ENCODE measurements around the gene SUSD4. TPM values are rescaled to one million over a fixed set of nuclear protein-coding genes. Genes with fewer than 3 reads are reported as not detected.

SUSD4 gene
- total and polyA plus RNA-seq, 8 donors = 2.0 to 29.2 (median 25.0) TPM

DNA sequence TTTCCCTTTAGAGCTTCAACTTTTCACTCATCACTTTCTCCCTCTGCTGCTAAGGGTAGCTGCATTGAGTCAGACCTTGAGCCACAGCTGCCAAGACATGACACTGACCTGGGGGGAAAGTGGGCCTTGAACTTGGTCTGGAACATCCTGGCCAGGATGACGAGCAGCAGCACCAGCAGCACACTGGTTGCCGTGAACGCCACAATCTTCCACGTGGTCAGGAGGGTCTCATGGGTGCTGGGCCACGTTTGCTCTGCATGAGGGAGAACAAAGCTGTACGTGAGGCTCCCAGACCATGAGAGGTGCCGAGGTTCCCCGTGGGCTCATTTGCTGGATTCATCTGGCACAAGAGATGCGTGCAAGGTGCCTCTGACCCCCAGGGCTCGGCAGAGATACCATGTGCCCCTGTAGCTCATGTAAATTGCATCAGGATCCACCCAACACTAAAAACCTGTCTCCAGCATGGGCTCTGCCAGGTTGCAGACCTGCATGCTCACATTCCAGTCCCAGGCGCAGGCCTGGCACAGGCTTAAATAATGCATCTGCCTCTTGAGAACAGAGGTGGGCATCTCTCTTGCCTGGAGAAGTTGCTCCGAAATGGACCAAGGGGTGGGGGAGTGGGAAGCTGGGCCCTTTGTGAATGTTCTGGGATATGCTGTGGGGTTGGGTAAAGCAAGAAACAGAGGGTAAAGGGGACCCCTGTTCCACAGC is 136.3 kb downstream of the SUSD4 start:
- Histone ChIP-seq H3K4me3 (no peak overlapping the region), H3K36me3 (no peaks in the 10 kb centered on the region), H3K27ac (no peak overlapping the region), H3K4me1 (no peaks in the 10 kb centered on the region), H3K9me3 (no peaks in the 10 kb centered on the region), H3K27me3 (no peaks in the 10 kb centered on the region)
- ATAC-seq (no peak), DNase-seq (no peak)
- intact Hi-C loops (cut with DNase I) = no loop called here
- TF ChIP-seq, protein P1, sequence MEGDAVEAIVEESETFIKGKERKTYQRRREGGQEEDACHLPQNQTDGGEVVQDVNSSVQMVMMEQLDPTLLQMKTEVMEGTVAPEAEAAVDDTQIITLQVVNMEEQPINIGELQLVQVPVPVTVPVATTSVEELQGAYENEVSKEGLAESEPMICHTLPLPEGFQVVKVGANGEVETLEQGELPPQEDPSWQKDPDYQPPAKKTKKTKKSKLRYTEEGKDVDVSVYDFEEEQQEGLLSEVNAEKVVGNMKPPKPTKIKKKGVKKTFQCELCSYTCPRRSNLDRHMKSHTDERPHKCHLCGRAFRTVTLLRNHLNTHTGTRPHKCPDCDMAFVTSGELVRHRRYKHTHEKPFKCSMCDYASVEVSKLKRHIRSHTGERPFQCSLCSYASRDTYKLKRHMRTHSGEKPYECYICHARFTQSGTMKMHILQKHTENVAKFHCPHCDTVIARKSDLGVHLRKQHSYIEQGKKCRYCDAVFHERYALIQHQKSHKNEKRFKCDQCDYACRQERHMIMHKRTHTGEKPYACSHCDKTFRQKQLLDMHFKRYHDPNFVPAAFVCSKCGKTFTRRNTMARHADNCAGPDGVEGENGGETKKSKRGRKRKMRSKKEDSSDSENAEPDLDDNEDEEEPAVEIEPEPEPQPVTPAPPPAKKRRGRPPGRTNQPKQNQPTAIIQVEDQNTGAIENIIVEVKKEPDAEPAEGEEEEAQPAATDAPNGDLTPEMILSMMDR (IDR thresholded peaks at IDR 0.05) = no peak

DNA sequence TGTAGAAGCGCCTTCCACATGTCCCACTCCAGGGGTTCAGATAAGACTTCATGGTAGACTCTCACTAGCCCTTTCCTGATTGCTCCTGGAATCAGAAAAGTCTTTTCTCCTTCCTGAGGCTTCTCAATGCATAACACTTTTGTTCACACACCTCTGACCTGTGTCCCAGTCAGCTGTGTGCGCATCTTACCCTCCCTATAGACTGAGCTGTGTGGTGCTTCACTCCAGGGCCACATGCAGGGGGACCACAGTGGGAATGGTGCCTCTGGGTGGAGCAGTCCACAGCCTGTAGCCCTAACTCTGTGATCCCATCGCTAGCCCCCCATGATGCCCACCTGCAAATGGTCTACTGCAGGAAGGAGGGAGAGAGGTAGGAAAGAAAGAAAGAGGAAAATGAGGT is 136.9 kb downstream of the SUSD4 start:
- TF ChIP-seq, protein P1 (IDR thresholded peaks at IDR 0.05) = no peak
- Histone ChIP-seq H3K36me3 (no peaks in the 10 kb centered on the region), H3K4me1 (no peaks in the 10 kb centered on the region), H3K27me3 (no peaks in the 10 kb centered on the region), H3K9me3 (no peaks in the 10 kb centered on the region), H3K4me3 (no peak overlapping the region), H3K27ac (no peak overlapping the region)
- DNase-seq (no peak), ATAC-seq (no peak)
- intact Hi-C loops (cut with DNase I) = no loop called here

DNA sequence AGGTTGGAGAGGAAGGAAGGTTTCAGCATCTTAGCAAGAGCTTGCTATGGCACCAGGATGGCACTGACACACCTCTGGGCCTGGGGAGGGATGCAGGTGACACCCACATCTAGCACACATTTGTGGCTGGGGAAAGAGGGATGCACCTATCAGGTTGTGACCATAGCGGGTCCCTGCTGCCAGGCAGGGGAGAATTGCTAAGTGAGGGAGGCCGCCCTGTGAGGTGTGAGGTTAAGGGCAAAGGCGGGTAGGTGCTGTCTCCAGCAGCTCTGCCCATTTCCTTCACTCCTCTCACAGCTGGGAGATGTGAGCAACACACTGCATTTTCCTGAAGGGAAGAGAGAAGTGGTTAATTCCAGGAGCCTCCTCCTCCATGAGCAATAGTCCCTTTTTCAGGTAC is 137.7 kb downstream of the SUSD4 start:
- intact Hi-C loops (cut with DNase I) = no loop called here
- H3K4me3 ChIP-seq = no peak overlapping the region
- no peak for DNase-seq
- H3K36me3 ChIP-seq = no peaks in the 10 kb centered on the region
- H3K9me3 ChIP-seq = no peaks in the 10 kb centered on the region
- no peaks in the 10 kb centered on the region for H3K4me1 ChIP-seq
- H3K27ac ChIP-seq = no peak overlapping the region
- H3K27me3 ChIP-seq = no peaks in the 10 kb centered on the region
- ATAC-seq = no peak
- TF ChIP-seq, protein P1 (IDR thresholded peaks at IDR 0.05) = no peak

DNA sequence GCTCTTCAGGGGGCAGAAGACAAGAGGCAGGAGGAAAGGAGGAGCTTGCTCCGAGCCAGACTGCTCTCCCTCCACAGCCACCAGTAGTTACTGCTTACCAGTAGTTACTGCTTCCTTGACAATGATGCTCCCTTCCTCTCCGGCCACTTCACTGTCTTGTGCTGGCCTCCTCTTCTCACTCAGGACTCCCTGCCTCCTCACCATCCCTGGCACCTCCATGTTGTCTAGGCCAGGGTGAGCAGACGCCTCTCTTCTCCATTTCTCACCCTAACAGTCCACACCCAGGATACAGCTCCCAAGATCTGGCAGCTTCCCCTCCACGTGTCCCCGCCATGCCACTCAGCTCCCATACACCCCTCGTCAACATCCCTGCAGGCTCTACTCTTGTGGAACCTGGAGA is 138.5 kb downstream of the SUSD4 start:
- H3K36me3 ChIP-seq = no peaks in the 10 kb centered on the region
- intact Hi-C loops (cut with DNase I) = no loop called here
- no peaks in the 10 kb centered on the region for H3K27me3 ChIP-seq
- no peak overlapping the region for H3K4me3 ChIP-seq
- ATAC-seq (no peak), DNase-seq (no peak)
- TF ChIP-seq, protein P1 (IDR thresholded peaks at IDR 0.05) = no peak
- H3K9me3 ChIP-seq = no peaks in the 10 kb centered on the region
- H3K27ac ChIP-seq = no peak overlapping the region
- H3K4me1 ChIP-seq = no peaks in the 10 kb centered on the region

DNA sequence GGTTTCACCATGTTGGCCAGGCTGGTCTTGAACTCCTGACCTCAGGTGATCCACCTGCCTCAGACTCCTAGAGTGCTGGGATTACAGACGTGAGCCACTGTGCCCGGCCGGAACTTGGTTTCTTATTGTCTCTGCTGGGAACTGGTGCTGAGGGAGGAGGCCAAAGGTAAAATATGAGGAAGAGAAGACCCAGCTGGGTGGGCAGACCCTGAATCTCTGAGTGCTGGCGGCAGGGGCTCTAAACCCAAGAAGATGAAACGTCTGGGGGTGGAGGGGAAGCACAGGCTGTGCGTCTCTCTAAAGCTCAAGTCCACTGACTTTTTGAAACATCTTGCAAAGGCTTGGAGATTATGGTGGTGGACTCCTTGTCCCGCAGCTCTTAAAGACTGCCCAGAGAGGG is 138.9 kb downstream of the SUSD4 start:
- H3K9me3 ChIP-seq = no peaks in the 10 kb centered on the region
- H3K4me1 ChIP-seq = no peaks in the 10 kb centered on the region
- H3K27ac ChIP-seq = no peak overlapping the region
- TF ChIP-seq, protein P1 (IDR thresholded peaks at IDR 0.05) = no peak
- H3K27me3 ChIP-seq = no peaks in the 10 kb centered on the region
- intact Hi-C loops (cut with DNase I) = no loop called here
- no peaks in the 10 kb centered on the region for H3K36me3 ChIP-seq
- ATAC-seq (no peak), DNase-seq (no peak)
- no peak overlapping the region for H3K4me3 ChIP-seq

Data from left lung (tissue), 10 donors.